HG03439 (cell line): ENCODE measurements around the gene ATP8A1.
A peak's percentile ranks its signal among the peaks of the same experiment; 100 is the strongest.
"Not testable (repeated sequence)": the region's sequence is repeated elsewhere in the genome, so short reads cannot be mapped to it uniquely, and the experiment has no call there.

Source experiments
- ATAC-seq: cut with Tn5 transposase; IDR thresholded peaks from one replicate; pipeline ENCODE4 v1.9.1; 2021; ENCODE audit warnings: mild to moderate bottlenecking, moderate library complexity; ENCODE audit not compliant: unreplicated experiment

The ATP8A1 gene

GRCh38 chr4:42478946-42479345 lies 178.0 kb downstream of the ATP8A1 start:
- no peak for ATAC-seq

- ATAC-seq: no peak
Observed at GRCh38 chr4:42478509-42478908, 178.4 kb downstream of the ATP8A1 start.

DNA sequence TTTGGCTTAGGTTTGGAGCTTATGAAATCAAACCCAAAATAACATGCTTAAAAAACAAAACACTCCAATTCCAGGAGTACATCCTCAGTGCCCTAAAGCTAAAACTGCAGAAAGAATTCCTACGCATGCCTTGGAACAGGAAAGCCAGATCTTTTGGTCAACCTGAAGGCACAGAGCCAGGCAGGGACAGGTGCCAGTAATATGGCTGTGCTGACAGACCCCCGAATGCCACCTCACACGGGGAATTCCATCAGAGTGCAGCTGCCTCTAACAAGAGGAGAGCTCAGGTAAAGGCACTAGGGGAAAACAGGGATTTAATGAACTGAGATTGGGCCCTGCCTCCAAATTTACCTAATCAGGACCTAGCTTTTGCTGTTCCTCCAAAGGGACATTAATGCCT lies 182.5 kb downstream of the ATP8A1 start:
- ATAC-seq: no peak

- ATAC-seq: no peak
Observed at GRCh38 chr4:42473071-42473684, 183.7 kb downstream of the ATP8A1 start.

GRCh38 chr4:42471896-42472295 lies 185.0 kb downstream of the ATP8A1 start:
- no peak for ATAC-seq

GRCh38 chr4:42470023-42470422 lies 186.9 kb downstream of the ATP8A1 start:
- no peak for ATAC-seq

- not testable (repeated sequence) for ATAC-seq
Observed at GRCh38 chr4:42467777-42468176, 189.1 kb downstream of the ATP8A1 start.

DNA sequence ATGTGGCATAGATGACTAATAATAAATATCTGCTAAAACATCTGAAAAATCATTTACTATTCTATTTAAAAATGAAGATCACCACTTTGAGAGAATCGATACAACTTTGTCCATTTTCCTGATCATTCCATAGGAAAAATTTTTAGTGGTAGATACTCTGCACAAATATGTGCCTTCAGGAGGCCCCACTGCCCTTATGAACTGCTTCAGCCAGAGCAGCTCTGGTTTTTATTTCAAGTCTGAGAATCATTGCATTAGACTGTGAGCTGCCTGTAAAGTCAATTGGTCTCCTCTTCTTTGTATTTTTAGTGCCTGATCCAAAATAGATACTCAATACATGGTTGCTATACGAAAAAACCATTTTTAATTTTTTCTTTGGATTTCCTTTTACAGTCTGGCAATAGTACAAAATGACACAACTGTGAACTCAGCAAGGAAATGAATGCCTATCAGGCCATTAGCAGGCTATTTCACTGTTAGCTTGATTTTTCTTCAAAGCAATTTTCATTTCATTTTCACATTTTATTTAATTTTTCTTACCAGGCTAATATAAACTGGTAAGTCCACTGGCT lies 190.5 kb downstream of the ATP8A1 start:
- ATAC-seq: no peak

DNA sequence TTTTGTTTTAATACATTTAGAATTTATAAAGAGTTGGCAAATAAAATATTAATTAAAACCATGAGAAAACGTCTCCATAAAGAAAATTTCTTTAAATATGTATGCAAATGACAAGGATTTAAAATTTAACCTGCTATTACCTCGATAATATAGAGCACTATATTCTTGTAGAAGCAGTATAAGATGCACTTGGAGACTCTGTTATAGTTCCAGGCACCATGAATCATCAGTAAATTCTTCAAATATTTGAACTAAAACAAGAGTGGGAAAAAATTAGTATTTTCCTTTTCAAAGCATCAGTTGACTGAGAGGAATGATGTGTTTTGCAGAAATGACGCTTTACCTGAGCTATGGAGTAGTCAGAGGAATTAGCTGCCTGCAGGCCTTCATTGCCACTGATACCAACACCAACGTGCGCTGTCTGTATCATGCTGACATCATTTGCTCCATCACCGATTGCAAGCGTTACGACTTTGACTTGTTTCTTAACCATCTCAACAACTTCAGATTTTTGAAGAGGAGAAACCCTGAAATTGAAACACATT lies 192.3 kb downstream of the ATP8A1 start:
- no peak for ATAC-seq

- not testable (repeated sequence) for ATAC-seq
Observed at GRCh38 chr4:42461216-42461615, 195.7 kb downstream of the ATP8A1 start.

GRCh38 chr4:42460043-42460442 lies 196.9 kb downstream of the ATP8A1 start:
- ATAC-seq: peak; percentile 99

DNA sequence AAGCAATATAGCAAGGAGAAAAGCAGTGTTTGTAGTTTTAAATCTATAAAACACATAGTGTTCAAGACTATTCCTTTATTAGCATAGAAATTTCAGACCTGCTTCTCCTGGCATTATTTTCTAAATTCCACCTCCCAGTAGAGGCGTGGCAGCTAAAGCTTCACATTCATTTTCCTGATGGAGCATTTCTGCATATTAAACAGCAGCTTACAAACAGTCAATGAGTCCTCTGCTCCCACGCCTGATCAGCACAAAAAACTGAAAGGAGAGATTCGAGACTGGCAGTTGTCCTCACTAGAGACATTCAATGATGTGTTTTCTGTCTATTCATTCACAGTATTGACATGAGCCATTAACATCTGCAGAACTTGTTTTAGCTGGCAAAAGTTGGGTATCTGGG lies 198.2 kb downstream of the ATP8A1 start:
- ATAC-seq: no peak

DNA sequence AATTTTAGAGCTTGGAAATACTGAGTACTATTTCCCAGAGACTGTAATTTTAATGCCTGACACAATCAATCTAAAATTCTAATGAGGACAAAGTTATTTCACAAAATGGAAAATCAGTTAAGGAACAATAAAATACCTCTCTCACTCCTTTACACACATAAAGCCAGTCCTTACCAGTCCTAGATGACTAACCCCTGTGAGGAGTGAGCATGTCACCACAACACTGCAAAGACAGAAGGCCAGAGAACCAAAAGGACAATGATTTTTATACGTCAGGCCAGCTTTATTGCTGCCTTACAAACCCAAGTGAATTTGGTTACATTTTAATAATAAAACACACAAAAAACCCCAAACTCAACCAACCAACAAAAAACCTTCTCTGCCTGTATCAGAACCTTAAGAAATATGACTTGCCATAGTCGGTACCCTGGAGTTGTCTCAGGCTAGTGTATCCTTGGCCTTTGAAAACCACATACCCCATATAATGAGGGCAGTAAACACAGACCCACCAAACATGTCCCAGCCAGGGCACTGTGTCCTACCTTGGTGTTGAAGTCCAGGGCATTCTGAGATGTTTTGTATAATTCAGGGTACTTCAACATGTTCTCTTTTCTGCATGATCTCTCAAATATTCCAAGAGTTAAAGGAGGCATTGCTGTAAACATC lies 202.0 kb downstream of the ATP8A1 start:
- no peak for ATAC-seq

DNA sequence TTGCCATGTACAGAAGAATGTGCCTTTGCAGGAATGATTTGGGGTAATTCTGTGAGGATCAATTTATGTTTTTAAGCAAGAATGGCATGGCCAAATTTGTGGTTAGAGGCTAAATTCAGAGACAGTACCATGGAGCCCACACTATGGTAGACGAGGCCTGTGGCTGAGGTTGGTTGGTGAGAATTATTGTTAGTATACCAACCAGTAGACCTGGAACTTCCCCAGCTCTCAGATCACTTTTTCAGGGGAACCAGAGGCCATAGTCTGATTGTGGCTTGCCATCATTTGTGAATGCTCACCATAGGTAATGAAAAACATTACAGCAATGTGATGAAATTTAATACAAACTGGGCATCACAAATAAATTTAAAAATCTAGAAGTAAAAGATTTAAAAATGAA lies 203.3 kb downstream of the ATP8A1 start:
- ATAC-seq: no peak

- no peak for ATAC-seq
Observed at GRCh38 chr4:42452823-42453222, 204.1 kb downstream of the ATP8A1 start.

- ATAC-seq: no peak
Observed at GRCh38 chr4:42446823-42447222, 210.1 kb downstream of the ATP8A1 start.

DNA sequence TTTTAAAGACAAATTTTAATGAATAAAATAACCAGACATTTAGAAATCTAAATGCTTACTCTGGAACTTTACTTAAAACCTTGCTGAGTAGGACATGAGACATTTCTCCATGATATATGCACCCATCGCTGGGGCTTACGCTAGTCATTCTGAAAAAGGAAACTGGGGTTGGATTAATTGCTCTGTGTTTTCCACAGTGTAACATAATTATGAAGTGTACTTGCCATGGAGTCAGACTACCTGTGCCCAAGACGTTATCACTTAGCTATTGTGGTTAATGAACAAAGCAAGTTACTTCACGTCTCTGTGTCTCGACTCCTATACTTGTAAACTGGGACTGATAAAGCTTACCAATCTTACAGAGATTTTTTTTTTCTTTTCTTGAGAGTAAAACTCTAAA lies 211.9 kb downstream of the ATP8A1 start:
- no peak for ATAC-seq

DNA sequence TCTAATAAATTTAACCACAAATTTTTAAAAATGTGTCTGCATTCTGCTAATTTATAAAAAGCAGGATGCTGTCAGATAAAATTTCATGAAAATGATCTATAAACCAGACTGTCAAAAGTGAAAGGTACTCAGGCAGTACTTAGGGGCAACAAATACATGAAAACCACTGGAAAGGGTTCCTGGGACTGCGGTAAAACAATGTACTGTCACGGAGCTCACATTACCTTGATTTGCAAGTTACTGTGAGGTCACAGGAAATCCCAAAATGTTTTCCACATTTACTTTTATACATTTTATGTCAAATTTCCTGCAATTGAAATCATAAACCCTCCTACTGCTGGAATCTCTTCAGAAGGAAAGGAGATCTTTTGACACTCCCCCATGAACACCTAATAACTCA lies 214.3 kb downstream of the ATP8A1 start:
- no peak for ATAC-seq

DNA sequence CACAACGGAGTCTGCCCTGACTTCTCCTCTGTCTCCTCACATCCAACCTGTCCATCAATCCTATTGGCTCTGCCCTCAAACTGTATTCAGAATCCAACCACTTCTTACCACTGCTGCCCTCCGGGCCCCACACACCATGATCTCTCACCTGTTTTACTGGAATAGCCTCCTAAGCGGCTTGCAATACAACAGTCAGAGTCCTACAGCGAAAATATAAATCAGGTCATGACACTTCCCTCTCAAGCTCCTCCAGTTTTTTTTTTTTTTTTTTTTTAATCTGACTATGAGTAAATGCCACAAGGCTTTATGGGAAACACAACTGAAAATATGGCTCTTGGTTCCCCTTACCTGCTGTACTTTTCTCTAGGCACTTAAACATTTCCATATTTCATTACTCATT lies 216.8 kb downstream of the ATP8A1 start:
- ATAC-seq: no peak

- ATAC-seq: no peak
Observed at GRCh38 chr4:42436928-42437565, 219.9 kb downstream of the ATP8A1 start.

GRCh38 chr4:42428036-42428435 lies 228.9 kb downstream of the ATP8A1 start:
- ATAC-seq: no peak
